Endothelial cell of umbilical vein (primary cell): ENCODE results near the gene DOP1B. TPM values are rescaled to one million over a fixed set of nuclear protein-coding genes. Genes with fewer than 3 reads are reported as not detected.

Source experiments
- BruUV-seq: library from RNA; stranded (reverse); fragments of 400-500 nt; replicated peaks from 2 replicates; lab custom pipeline; 2021; lab: Mats Ljungman, UMichigan
- CTCF ChIA-PET: fragments of 300-600, 350-600 bp; sonication (Branson Sonifier 250); formaldehyde crosslinking; loops from one replicate; lab custom pipeline; 2021; ENCODE audit warnings: antibody characterized with exemption, inconsistent platforms; lab: Charles Lee
- POLR2A ChIA-PET: fragments of 300-600, 350-600 bp; sonication (Branson Sonifier 250); formaldehyde crosslinking; loops from one replicate; lab custom pipeline; 2021; ENCODE audit warnings: antibody characterized with exemption, inconsistent platforms; lab: Charles Lee
- DNase-seq: peaks from one replicate; pipeline ENCODE4 v3.0.0-alpha.2; 2011; ENCODE audit warnings: low read depth, low spot score
- FAIRE-seq: peaks from 2 replicates; lab custom pipeline; 2011; peaks lifted over from hg19 to GRCh38; lab: Jason Lieb, UNC
- H2AFZ ChIP-seq: 2 replicates; pipeline ENCODE4 v1.6.0; 2012; ENCODE audit warnings: low read depth, low read length, control low read depth, inconsistent platforms
- H3K27ac ChIP-seq: 2 replicates; pipeline ENCODE4 v1.5.1; 2011; ENCODE audit warnings: low read depth, mild to moderate bottlenecking, control low read depth, low read length, moderate library complexity; ENCODE audit not compliant: insufficient read depth
- H3K27me3 ChIP-seq, 2 experiments: 2 replicates each; pipeline versions ENCODE4 v1.6.0 to v1.6.1; 2011; ENCODE audit warnings: low read length in 2 of 2, mixed read lengths in 1 of 2; ENCODE audit not compliant: control insufficient read depth in 2 of 2, insufficient read depth in 2 of 2
- H3K36me3 ChIP-seq, 2 experiments: 2 replicates in 1 of 2; 3 replicates in 1 of 2; pipeline ENCODE4 v1.5.1; 2011; ENCODE audit warnings: low read length in 2 of 2, mild to moderate bottlenecking in 1 of 2, moderate library complexity in 1 of 2; ENCODE audit not compliant: control insufficient read depth in 2 of 2, insufficient read depth in 2 of 2; ENCODE audit errors: extremely low read depth in 1 of 2
- H3K4me1 ChIP-seq: 3 replicates; pipeline ENCODE4 v1.5.1; 2011; ENCODE audit warnings: mild to moderate bottlenecking, low read length; ENCODE audit not compliant: control insufficient read depth, insufficient read depth; ENCODE audit errors: extremely low read depth
- H3K4me2 ChIP-seq: 2 replicates; pipeline ENCODE4 v1.6.1; 2011; ENCODE audit warnings: low read length, control low read depth, mixed read lengths; ENCODE audit not compliant: insufficient read depth
- H3K4me3 ChIP-seq, 3 experiments: fragments of 200-600 bp in 1 of 3; sonication (generic), shearing (Covaris generic) in 1 of 3; replicated peaks in 1 of 3; 2 replicates each; pipeline ENCODE4 v1.5.1; 2011 to 2016; ENCODE audit warnings: control low read depth in 3 of 3, low read length in 3 of 3, mild to moderate bottlenecking in 2 of 3, inconsistent platforms in 1 of 3, low read depth in 1 of 3, moderate library complexity in 1 of 3; ENCODE audit not compliant: insufficient read depth in 1 of 3
- H3K79me2 ChIP-seq: 2 replicates; pipeline ENCODE4 v1.6.0; 2012; ENCODE audit warnings: low read length, inconsistent platforms; ENCODE audit not compliant: control insufficient read depth, insufficient read depth
- H3K9ac ChIP-seq: replicated peaks from 2 replicates; pipeline ENCODE3; 2011; ENCODE audit warnings: low read length, control low read depth; ENCODE audit not compliant: insufficient read depth; ENCODE audit errors: extremely low read depth
- H3K9me1 ChIP-seq: replicated peaks from 3 replicates; pipeline ENCODE4 v1.6.0; 2011; ENCODE audit warnings: mild to moderate bottlenecking, low read length; ENCODE audit not compliant: control insufficient read depth, insufficient read depth; ENCODE audit errors: extremely low read depth
- H3K9me3 ChIP-seq: replicated peaks from 2 replicates; pipeline ENCODE4 v1.5.1; 2012; ENCODE audit warnings: low read length, inconsistent platforms; ENCODE audit not compliant: control insufficient read depth, insufficient read depth
- H4K20me1 ChIP-seq: replicated peaks from 2 replicates; pipeline ENCODE3; 2011; ENCODE audit warnings: mild to moderate bottlenecking, low read length; ENCODE audit not compliant: control insufficient read depth, insufficient read depth; ENCODE audit errors: extremely low read depth
- EZH2 ChIP-seq: IDR thresholded peaks from 2 replicates; pipeline ENCODE4 v1.6.1; 2012; ENCODE audit warnings: borderline replicate concordance, low read depth, mild to moderate bottlenecking, moderate library complexity, low read length, inconsistent platforms; ENCODE audit not compliant: severe bottlenecking
- FOS ChIP-seq: IDR thresholded peaks from 2 replicates; pipeline ENCODE4 v1.6.1; 2011; ENCODE audit warnings: mild to moderate bottlenecking, low read length, moderate library complexity, borderline replicate concordance; ENCODE audit not compliant: insufficient read depth
- GATA2 ChIP-seq: IDR thresholded peaks from 2 replicates; pipeline ENCODE4 v1.7.0; 2011; ENCODE audit warnings: low read depth, mild to moderate bottlenecking, moderate library complexity, mixed read lengths, low read length; ENCODE audit not compliant: insufficient read length, insufficient read depth
- JUN ChIP-seq: IDR thresholded peaks from 2 replicates; pipeline ENCODE4 v1.6.1; 2011; ENCODE audit warnings: borderline replicate concordance, low read depth; ENCODE audit not compliant: insufficient read length, insufficient read depth
- MYC ChIP-seq: IDR thresholded peaks from one replicate; pipeline ENCODE4 v1.6.1; 2011; ENCODE audit warnings: mild to moderate bottlenecking, low read depth, low read length
- POLR2A ChIP-seq: IDR thresholded peaks from 2 replicates; pipeline ENCODE4 v1.6.1; 2012; ENCODE audit warnings: low read depth, mild to moderate bottlenecking, control low read depth, low read length
- POLR2AphosphoS5 ChIP-seq: IDR thresholded peaks from 2 replicates; pipeline ENCODE4 v1.6.1; 2012; ENCODE audit warnings: low read depth, mild to moderate bottlenecking, control low read depth, low read length, moderate library complexity; ENCODE audit not compliant: insufficient read depth
- dilution Hi-C: fragments of 300-500 bp; cut with MboI; formaldehyde crosslinking; loops from one replicate; pipeline ENCODE4 v1.15.0; 2019; ENCODE audit warnings: low sequenced_read_pairs; ENCODE audit not compliant: extremely low pct_ligation_motif_present
- intact Hi-C: fragments of 100-400 bp; cut with micrococcal nuclease; formaldehyde crosslinking; loops from one replicate; pipeline ENCODE4 v1.10.0; 2022
- polyA plus RNA-seq, 4 experiments: library from polyadenylated mRNA; depleted of rRNA in 3 of 4; stranded (reverse) in 3 of 4; unstranded in 1 of 4; fragments of >200 nt; gene quantifications; 2 replicates each; pipeline versions ENCODE4 v1.2.1 to v1.2.3, GENCODE V29; 2011 to 2012; ENCODE audit warnings: missing spikeins in 1 of 4
- total RNA-seq: library from RNA; stranded (reverse); gene quantifications from 2 replicates; pipeline ENCODE4 v1.2.3, GENCODE V29; 2021
- TF ChIP-seq, protein P1 (sequence below), 2 donors: IDR thresholded peaks; 1 replicate in 1 of 2; 2 replicates in 1 of 2; pipeline ENCODE4 v1.5.1; 2011; ENCODE audit warnings: low read length in 2 of 2, mild to moderate bottlenecking in 2 of 2, moderate library complexity in 2 of 2, control low read depth in 1 of 2, inconsistent platforms in 1 of 2, low read depth in 1 of 2; ENCODE audit not compliant: insufficient read depth in 1 of 2; ENCODE audit errors: extremely low read depth in 1 of 2
- TF ChIP-seq, protein P2 (sequence below): IDR thresholded peaks from 2 replicates; pipeline ENCODE4 v1.6.1; 2011; ENCODE audit not compliant: insufficient read depth, insufficient read length

Gene DOP1B
- total and polyA plus RNA-seq, 2 donors (not counting 3 experiments of a cell fraction or from before 2014, with no cell fraction given): 3.7 to 9.9 TPM

DNA sequence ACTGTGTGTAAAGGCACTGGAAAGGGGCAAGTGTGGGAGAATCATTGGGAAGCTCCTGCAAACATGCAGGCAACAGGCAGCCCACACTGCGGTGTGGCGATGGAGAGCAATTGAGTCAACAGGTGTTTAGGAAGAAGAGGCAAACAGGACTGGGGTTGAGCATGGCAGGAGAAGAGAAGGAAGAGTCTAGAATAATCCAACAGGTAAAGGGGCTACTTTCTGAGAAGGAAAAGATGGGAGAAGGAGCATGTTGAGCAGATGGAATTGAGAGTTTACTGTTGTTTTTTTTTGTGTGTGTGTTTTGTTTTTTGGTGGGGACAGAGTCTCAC, 4.2 kb downstream of the DOP1B start:
- BruUV-seq: no TSS peak
- ChIA-PET CTCF (no interaction called here), POLR2A (no interaction called here)
- no peak overlapping the region for H3K4me3 ChIP-seq
- TF ChIP-seq, protein P1, sequence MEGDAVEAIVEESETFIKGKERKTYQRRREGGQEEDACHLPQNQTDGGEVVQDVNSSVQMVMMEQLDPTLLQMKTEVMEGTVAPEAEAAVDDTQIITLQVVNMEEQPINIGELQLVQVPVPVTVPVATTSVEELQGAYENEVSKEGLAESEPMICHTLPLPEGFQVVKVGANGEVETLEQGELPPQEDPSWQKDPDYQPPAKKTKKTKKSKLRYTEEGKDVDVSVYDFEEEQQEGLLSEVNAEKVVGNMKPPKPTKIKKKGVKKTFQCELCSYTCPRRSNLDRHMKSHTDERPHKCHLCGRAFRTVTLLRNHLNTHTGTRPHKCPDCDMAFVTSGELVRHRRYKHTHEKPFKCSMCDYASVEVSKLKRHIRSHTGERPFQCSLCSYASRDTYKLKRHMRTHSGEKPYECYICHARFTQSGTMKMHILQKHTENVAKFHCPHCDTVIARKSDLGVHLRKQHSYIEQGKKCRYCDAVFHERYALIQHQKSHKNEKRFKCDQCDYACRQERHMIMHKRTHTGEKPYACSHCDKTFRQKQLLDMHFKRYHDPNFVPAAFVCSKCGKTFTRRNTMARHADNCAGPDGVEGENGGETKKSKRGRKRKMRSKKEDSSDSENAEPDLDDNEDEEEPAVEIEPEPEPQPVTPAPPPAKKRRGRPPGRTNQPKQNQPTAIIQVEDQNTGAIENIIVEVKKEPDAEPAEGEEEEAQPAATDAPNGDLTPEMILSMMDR (IDR thresholded peaks at IDR 0.05; ENCODE audit: extremely low read depth in 1 of 2, insufficient read depth in 1 of 2, low read depth in 1 of 2, low read length in 2 of 2): no peak
- TF ChIP-seq MYC: no peak
- no peak for TF ChIP-seq POLR2A
- no peak for TF ChIP-seq EZH2
- H4K20me1 ChIP-seq: no peaks in the 10 kb centered on the region
- no peak overlapping the region for H3K4me2 ChIP-seq
- no peak overlapping the region for H3K9ac ChIP-seq
- intact Hi-C loops (no loop called here), dilution Hi-C loops (no loop called here)
- H3K36me3 ChIP-seq: no peaks in the 10 kb centered on the region
- DNase-seq (no peak), FAIRE-seq (no peak)
- H3K27ac ChIP-seq: no peak overlapping the region
- H2AFZ ChIP-seq: no peak overlapping the region
- no peaks in the 10 kb centered on the region for H3K9me1 ChIP-seq
- peaks cover 8% of the 10 kb centered on the region for H3K4me1 ChIP-seq
- no peaks in the 10 kb centered on the region for H3K27me3 ChIP-seq
- no peaks in the 10 kb centered on the region for H3K9me3 ChIP-seq
- no peaks in the 10 kb centered on the region for H3K79me2 ChIP-seq

DNA sequence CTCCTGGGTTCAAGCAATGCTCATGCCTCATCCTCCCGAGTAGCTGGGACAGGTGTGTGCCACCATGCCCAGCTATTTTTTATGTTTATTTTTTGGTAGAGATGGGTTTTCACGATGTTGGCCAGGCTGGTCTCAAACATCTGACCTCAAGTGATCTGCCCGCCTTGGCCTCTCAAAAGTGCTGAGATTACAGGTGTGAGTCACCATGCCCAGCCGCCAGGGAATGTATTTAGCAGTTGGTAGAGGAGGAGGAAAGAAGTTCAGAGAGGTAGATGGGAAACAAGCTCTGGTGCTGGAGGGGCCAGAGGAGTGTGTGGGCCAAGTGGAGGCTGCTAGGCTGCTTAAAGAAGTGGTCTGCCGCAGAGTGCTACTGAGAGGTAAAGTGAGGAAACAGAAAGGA, 6.0 kb downstream of the DOP1B start:
- H3K9ac ChIP-seq: no peak overlapping the region
- H3K9me1 ChIP-seq: no peaks in the 10 kb centered on the region
- no peak for DNase-seq
- no peaks in the 10 kb centered on the region for H3K36me3 ChIP-seq
- no peak overlapping the region for H3K4me3 ChIP-seq
- no peak for FAIRE-seq
- ChIA-PET POLR2A (no interaction called here), CTCF (interaction anchor here (0.9 kb wide), 1 partner anchor 97 kb away, joined by 3 read pairs; no protein-coding TSS in a partner anchor)
- H2AFZ ChIP-seq: no peak overlapping the region
- H3K27ac ChIP-seq: no peak overlapping the region
- intact Hi-C loops (no loop called here), dilution Hi-C loops (no loop called here)
- no peaks in the 10 kb centered on the region for H3K79me2 ChIP-seq
- TF ChIP-seq, protein P1 (IDR thresholded peaks at IDR 0.05; ENCODE audit: extremely low read depth in 1 of 2, insufficient read depth in 1 of 2, low read depth in 1 of 2, low read length in 2 of 2): no peak
- no peak for TF ChIP-seq JUN
- TF ChIP-seq POLR2A: no peak
- TF ChIP-seq EZH2: no peak
- no peak for TF ChIP-seq MYC
- TF ChIP-seq FOS: no peak
- TF ChIP-seq, protein P2, sequence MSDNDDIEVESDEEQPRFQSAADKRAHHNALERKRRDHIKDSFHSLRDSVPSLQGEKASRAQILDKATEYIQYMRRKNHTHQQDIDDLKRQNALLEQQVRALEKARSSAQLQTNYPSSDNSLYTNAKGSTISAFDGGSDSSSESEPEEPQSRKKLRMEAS: no peak
- no peak for TF ChIP-seq GATA2
- TF ChIP-seq POLR2AphosphoS5: no peak
- H4K20me1 ChIP-seq: no peaks in the 10 kb centered on the region
- H3K27me3 ChIP-seq: no peaks in the 10 kb centered on the region
- H3K4me2 ChIP-seq: no peak overlapping the region
- peaks cover under 1% of the 10 kb centered on the region for H3K4me1 ChIP-seq
- BruUV-seq: no TSS peak
- no peaks in the 10 kb centered on the region for H3K9me3 ChIP-seq
